ENCODE data around the gene PIGC.
"Not testable (repeated sequence)": the region's sequence is repeated elsewhere in the genome, so short reads cannot be mapped to it uniquely, and the experiment has no call there.

The PIGC gene

DNA sequence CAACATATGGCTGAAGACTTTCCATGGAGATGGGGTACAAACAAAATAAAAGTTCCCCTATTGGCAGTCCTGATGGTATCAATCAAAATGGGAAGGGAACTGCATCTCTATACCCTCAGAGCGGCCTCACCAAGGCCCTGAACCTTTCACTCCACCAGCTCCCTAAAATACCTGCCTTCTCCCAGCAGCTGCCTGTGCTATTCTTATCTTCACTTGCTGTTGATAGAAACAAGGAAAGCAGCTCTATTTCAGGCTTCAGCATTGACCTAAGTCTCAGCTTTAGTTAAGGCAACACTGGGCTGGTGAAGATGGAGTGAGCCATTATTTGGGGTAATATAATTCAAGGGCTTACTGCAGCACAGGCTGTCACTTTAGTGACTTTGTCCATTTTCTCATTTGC lies 21.7 kb upstream of the PIGC start:
- DNase-seq = no peak

DNA sequence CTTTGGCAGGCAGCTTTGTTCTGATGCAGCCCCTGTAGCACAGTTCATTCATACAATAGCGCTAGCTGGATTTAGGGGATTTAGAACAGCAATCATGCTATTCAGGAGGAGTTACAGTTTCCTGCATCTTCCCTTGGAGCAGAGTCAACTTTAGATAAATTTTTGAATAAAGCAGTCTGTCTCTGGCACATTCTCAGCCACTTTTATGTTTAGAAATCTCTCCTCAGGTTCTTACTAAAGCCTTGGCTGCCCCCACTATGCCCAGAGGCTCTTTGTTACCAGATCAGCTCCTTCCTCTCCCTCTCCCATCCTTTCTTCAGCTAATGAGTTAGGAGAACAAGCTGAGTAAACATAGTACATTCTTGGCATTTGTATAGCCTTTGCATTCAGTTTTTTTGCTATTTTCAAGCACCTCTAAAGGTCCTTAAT lies 17.0 kb upstream of the PIGC start:
- no peak for DNase-seq

DNA sequence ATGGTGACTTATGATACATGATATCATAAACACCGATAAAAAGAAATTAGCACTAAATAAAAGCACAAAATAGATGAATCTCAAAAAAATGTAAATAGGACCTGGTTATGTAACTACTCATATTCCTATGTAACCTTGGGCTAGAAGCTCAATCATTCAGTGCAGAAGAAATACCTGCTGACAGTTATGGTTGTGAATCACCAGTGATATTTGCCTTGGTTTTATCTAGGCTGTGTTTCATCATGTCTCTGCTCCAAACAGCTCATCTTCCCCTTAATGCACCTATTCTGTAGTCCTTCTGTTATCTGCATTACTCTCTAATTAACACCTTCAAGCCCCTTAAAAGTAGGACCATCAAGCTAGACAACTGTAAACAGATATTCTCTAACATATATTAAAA lies 16.3 kb upstream of the PIGC start:
- no peak for DNase-seq

DNA sequence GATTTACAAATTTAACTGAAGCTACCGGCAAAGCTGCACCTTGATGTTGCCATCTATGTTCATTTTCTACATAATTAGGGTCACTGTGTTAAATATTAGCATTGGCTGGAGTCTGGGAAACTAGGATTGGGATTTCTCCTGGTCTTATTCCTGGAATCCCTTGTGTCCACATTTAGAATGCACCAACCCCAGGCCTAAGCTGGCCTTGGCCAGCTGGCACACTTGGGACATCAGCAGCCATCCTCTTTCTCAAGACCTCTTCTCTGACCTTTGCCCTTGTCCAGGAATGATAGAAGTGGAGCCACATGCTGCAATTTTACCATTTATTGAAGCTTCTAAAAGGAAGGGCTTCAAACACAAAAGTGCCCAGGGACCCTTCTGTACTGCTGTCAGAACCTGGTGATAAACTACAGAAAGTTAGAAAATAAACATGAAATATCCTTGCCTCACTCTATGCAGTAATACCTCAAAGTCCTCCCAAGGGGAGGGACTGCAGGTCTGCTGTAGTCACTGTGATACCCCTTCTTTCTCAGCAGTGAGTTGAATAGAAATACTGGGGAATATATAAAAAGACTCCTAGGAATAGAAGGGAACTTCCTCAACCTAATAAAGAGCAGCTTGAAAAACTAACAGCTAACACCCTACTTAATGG lies 13.7 kb upstream of the PIGC start:
- no peak for DNase-seq

DNA sequence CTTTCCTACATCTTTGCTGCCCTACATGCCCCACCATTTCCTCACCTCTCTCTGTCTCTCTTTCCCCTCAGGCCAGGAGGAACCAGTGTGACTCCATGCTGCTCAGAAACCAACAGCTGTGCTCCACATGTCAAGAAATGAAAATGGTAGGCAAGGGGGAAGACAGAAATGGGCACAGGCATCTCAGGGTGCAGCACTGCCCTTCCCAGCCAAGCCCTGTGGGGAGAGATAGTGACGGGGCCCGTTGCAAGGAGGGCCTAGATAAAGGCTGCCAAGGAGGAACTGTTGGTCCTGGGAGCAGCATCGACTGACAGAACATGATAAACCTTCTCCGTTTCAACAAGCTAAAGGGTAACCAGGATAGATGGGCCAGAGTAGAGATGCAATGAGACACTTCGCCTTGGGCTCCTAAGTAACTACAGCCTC lies 12.5 kb upstream of the PIGC start:
- DNase-seq = no peak

DNA sequence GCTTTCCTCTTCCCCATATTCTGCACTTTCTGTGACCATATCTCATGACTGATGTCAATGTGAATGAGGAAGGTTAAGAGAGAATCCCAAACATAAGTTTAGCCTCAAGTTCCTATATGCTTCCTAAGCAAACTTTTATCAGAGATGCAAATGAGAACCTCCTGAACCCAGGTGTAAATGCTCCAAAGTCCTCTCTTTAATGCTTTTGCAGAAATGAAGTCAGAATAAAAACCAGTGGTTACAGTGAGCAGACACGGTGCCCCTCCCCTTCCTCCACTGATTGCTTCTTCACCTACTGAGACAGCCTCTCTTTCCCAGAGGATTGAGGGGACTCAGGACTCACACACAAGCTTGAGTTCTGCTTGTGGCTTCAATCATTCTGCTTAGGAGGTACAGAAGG lies 11.6 kb upstream of the PIGC start:
- no peak for DNase-seq

DNA sequence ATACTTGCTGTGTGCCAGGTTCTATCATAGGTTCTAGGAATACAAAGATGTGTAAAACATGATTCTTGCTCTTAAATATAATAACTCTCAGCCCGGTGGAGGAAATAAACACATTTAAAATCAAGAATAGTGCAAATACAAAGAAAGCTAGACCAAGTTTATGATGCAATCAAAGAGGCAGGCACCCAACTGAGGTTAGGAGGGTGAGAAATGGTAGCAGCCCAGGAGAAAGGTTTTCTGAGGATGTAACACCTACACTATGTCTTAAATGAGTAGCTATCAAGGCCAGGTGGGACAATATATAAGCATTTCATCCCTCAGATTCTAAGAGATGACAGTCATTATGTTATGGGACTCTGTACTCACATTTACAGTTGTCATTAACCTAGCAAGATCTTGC lies 9.7 kb upstream of the PIGC start:
- DNase-seq = no peak

DNA sequence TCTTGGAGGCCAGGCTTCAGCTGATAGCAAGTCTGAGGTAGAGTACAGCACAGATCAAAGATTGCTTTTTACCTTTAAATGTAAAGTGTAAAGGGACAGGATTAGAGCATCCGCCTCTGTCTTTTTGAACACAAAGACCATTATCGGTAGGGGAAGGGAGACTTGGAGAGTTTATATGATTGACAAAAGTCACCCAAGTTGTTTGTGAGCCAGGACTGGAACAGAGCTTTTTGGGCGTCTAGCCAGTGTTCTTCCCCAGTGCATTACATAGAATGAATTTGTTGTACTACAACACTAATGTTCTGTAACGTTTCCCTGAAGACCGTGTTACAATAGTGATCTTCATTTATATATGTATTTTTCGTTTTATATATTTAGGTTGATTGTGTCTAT lies 9.3 kb upstream of the PIGC start:
- no peak for DNase-seq

DNA sequence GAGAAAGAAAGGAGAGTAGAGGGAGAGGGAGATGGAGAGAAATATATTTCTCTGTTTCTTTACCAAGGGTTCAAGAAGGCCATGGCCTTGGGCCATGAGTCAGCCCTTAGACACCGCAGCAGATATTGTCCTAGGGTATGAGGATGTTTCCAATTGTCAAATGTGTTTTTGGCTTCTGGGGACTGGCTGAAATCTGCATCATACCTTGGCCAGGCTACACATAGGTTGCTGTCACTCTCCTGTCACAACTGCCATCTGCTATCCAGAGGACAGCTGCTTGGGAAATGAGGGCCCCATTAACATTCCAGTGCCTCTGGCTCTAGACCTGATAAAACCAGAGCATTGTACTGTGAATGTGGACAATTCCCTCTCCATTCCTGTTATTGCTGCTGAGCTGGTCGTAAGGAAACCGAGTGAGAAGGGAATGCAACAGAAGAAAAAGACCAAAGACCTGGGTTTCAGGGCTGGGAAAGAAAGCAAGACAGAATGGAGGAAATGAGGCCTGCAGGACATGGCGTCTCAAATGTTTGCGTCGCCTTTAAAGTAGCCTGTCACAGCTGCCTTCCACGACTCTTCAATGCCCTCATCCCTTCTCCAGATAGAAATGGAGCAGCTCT lies 8.8 kb upstream of the PIGC start:
- DNase-seq = no peak

DNA sequence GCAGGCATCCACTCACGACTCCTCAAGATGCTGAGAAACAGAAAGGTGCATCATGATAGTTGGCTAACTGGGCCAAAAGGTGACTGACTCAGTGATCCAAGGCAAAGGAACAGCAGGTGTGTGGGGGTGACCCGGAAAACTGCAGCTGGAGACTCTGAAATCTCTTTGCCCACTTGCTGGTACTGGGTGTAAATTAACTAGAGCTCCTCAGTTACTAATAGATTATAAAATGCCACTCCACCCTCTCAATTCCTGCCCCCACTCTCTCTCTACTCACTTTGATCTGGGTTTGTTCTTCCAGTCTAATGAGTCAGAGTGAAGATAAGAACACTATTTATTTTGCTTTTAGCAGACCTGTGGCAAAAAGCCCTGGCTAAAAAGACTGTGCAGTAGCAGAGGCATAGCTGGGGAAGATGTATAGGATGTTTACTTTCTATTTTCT lies 7.2 kb upstream of the PIGC start:
- no peak for DNase-seq

DNA sequence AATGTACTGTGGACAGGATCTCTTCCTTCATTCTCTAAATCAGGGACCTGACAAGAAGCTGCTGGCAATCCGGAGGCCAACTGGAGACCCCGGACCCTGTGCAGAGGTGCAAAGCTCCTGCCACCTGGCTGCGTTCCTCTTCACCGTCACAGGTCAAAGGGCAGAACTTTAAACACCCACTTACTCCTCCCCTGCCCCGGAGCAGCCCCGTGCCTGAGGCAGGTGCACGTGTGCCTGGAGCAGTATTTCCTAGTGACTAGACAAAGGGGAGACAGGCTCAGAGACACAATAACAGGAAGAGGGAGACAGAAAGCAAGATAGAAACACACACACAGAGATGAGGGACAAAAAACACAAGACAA lies 6.6 kb upstream of the PIGC start:
- no peak for DNase-seq

DNA sequence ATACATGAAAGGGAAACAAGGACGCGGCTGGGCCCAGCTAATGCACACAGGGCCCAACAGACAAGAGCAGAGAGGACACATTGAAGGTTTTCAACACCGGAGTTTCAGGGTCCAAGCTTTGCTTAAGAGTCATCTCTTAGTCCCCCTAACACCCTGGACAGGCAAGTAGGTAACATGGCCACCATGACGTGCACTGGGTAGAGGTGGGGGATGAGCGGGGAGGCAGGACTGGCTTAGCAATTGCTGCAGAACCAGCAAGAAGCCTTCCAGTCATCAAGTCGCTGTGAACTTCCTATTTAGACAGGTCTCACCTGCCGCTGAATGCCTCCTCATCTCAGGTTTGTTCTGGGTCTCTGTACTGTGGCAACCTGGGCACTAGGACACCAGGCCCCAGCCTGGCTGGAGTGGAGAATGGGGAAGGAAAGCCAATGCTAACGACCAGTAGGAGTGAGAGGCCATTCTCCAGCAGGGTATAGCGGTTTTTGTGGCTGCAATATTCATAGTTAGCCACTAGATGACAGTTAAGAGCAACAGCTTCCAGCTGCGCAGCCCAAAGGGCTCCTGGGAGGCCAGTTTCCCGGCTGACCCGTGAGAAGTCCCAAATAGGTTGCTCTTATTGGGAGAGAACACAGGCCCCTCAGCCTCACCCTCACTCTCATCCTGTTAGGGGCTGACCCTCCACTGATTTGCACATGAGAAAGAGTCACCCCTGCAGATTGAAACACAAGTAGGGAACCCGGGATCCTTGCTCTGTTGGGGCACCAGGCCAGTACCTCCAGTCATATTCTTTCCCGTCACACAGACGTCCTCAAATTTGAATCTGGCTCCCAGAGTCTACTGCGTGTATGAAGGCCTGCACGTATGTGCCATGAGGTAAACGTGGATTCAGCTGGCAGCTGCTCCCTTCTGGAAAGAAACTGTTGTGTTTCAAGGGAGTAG lies 6.0 kb upstream of the PIGC start:
- DNase-seq = peak; percentile 39

DNA sequence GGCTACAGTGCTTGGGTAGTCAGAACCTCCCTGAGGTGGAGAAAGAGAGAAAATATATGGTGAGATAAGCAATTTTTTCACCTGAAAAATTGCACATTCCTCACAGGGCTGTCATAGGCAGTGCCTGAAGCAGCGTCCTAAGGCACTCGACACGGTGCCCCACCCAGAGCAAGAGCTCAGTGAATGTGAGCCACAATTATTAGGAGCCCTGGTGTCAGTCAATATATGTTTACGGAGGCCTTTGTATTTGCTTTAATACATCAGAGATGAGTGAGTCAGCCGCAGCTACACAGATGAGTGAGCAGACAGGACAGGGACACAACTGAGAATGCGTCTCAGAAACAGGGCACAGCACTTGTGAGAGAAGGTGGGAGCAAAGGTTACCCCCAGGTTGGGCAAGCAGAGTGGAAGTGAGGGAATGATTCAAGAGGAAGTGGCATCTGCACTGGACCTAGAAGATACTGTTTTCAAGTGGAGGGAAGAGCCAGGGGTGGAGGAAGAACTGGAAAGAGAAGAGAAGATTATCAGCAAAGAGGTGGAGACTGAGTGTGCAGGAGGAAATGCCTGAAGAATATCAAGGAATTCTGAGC lies 5.2 kb upstream of the PIGC start:
- peak; percentile 14 for DNase-seq

DNA sequence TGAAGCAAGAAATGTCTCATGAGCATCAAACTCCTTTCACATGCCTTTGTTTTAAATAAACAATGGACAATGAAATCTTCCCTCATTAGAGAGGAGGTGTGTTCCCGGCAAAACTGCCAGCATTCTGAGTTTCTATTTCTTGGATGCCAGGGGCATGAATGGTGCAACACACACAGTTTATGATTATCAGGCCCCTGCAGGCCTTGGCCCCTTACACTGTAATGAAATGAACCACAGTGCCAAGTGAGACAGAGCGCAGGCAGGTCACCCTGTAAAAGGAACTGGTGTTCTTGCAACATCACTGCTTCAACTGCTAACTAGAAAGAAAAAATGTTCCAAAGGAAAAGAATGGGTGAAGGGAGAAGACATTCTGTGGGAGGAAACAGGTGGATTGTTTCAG lies 3.8 kb upstream of the PIGC start:
- no peak for DNase-seq

DNA sequence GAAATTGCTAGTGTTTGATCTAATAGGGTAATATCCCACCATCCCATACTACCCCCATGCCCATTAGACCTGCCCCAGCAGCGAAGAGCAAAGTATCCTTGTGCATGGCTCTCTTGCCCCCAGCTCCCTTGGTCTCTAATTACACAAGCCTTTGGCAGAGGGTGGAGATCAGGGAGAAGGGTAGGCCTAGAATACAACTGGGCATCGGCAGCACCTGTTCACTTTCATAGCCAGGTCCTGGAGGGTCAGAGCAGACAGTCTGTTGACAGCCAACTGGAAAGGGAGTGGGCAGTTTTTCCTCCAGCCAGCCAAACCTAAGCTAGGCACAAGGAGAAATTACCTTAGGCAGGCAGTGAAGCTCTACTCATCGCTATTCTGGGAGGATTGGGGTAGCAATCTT lies 2.7 kb upstream of the PIGC start:
- DNase-seq = no peak

DNA sequence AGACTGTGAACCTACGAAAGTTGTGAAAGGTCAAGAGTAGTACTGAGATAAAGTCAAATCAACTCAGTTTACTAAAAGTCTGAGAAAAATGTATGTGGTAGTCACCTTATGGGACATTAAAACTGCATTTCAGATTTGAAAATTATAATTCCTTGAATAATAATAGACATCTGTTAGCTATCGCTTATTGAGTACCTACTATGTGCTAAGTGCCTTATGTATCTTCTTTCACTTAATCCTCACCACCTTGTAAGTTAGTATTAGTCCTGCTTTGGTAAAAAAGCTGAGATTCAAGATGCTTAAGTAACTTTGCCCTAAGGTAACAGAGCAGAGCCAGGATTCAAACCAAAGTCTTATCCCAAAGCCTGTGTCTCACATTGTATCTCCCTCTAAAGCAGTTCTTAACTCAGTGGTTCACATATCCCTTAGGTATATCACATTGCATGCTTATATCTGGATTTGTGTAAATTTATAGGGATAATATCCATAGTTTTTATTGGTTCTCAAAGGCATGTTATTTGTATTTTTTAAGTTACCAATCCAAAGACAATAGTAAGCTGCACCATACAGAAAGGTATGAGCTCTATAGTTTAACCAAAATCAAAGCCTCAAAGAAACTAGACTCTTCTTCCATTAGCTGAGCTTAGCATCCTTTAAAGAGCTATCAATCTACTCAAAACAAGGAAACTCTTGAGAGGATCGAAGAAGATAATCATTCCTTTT lies 865 bp downstream of the PIGC start:
- DNase-seq = no peak

DNA sequence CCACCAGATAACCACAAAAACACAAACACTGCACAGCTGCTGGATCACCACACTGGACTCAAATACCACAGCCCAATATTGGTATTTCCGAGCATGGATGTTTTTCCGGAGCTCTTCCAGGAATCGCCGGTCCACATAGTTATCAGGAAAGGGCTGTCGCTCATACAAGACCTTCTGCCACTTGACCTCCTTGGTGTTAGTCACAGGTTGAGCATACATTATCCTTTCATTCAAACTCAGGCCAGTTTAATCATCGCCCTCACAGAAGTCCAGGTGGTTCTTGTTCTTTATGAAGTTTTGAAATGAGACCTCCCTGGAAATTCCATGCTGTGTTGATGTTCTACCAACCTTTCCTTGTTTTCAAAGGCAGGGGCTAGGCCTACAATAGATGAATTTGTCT lies 1.5 kb downstream of the PIGC start:
- no peak for DNase-seq

DNA sequence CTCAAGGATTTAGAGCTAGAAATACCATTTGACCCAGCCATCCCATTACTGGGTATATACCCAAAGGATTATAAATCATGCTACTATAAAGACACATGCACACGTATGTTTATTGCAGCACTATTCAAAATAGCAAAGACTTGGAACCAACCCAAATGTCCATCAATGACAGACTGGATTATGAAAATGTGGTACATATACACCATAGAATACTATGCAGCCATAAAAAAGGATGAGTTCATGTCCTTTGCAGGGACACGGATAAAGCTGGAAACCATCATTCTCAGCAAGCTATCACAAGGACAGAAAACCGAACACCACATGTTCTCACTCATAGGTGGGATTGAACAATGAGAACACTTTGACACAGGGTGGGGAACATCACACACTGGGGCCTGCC lies 6.7 kb downstream of the PIGC start:
- DNase-seq = not testable (repeated sequence)

DNA sequence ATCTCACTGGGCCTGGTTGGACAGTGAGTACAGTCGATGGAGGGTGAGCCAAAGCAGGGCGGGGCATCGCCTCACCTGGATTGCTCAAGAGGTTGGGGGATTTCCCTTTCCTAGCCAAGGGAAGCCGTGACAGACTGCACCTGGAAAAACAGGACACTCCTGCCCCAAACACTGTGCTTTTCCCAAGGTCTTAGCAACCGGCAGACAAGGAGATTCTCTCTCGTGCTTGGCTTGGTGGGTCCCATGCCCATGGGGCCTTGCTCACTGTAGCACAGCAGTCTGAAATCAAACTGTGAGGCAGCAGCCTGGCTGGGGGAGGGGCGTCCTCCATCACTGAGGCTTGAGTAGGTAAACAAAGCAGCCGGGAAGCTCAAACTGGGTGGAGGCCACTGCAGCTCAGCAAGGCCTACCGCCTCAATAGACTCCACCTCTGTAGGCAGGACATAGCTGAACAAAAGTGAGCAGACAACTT lies 12.1 kb downstream of the PIGC start:
- DNase-seq = peak; percentile 28

DNA sequence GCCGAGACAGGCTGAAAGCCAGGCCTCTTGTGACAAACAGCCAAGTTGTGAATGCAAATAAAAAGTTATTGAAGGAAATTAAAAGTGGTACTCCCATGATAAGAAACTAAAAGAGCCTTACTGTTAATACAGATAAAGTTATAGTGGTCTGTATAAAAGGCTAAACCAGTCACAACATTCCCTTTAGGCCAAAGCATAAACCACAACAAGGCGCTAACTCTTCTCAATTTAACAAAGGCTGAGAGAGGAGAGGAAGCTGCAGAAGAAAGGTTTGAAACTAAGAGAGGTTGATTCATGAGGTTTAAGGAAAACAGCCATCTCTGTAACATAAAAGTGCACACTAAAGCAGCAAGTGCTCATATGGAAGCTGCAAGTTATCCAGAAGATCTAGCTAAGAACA lies 12.7 kb downstream of the PIGC start:
- no peak for DNase-seq

DNA sequence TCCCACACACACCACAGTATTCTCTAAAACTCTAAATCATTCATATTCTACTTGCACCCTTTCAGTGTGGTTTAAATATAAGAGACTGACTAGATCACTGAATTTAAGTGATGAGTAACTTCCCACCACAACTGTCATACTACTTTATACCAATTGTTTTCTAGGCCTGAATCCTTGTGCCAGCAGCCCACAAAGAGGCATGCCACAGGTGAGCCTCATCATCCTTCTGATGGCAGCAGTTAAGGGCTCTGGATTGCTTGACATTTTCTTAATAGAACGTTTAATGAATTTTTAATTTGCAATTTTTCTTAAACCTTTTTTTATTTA lies 13.8 kb downstream of the PIGC start:
- DNase-seq = no peak

DNA sequence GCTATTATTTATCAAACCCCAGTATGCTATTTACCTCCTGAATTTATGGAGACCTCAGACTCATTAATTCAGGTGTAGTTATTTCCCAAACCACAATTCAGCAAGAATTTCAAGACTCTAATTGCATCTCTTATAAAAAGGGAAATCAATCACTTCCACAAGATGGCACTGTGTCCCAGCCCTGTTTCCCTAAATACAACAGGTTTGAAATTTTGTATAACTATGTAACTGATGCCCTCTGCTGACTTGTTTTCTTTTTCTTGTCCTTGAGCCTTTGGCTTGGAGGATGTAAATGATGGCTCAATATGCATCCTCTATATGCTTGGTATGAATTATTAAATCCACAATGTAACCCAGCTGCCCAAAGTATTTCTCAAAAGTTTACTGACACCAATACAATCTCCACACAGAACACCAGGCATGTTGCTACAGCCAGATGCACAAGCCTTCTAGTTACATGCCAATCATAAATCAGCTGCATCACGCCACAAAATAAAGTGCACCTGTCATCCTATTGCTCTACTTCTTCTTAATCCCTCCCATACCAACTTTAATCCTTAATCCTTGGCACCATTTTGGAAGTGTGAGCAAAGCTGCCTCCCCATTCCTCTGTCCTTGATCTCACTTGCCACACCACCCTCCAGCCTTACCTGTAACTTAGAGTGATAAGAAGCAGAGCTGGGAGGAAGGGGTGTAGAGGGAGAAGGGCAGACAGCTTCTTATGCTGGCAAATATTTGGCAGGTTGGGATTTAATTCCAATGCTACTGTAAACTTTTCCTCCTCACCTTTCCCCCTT lies 14.3 kb downstream of the PIGC start:
- peak; percentile 49 for DNase-seq

All from stimulated activated CD4-positive, alpha-beta T cell treated with anti-CD3 and anti-CD28 coated beads, Interleukin-15, amount 100 ng/mL, for 24 hours (primary cell).